Spleen (tissue), 7 donors: ENCODE measurements around the gene C4orf50.

ENCODE experiments used
- POLR2A ChIP-seq, 3 donors: fragments of 450-650 bp; IDR thresholded peaks; one replicate each; pipeline ENCODE4 v1.5.1; 2017; ENCODE audit warnings: antibody characterized with exemption in 3 of 3, mild to moderate bottlenecking in 1 of 3
- TF ChIP-seq, protein P1 (sequence below), 11 experiments: fragments of 200-600 bp in 7 of 11; fragments of 450-650 bp in 4 of 11; sonication (generic) in 4 of 11; IDR thresholded peaks in 8 of 11; conservative IDR thresholded peaks in 3 of 11; 1 replicate in 7 of 11; 2 replicates in 4 of 11; pipeline versions ENCODE4 v1.4.0 to v1.8.0; 2016 to 2021; ENCODE audit warnings: antibody characterized with exemption in 11 of 11, inconsistent platforms in 4 of 11, mild to moderate bottlenecking in 1 of 11
- donor health status: DM: no; HTN: no; CAD: no; lungs with moderate emphysema.
- donor health status: DM: no; HTN: no; CAD: no.
- donor health status: DM: no; HTN: no; CAD: no.

DNA sequence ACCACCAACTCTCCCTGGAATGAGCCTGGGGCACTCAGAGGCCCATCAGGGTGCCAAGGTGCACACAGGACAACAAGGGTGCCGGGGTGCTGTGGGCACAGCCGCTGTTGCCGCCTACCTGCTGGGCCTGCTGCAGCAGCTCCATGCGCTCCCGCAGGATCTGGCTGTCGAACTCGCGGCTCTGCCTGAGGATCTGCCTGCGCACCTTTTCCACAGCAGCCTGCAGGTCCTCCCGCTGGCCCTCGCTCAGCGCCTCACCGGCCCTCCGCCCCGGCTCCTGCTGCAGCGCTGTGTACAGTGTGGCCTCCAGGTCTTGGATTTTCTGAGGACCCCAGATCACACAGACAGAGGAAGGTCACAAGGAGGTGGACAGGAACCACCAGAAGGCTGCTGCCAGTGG, 17.6 kb upstream of the C4orf50 start:
- TF ChIP-seq, protein P1, sequence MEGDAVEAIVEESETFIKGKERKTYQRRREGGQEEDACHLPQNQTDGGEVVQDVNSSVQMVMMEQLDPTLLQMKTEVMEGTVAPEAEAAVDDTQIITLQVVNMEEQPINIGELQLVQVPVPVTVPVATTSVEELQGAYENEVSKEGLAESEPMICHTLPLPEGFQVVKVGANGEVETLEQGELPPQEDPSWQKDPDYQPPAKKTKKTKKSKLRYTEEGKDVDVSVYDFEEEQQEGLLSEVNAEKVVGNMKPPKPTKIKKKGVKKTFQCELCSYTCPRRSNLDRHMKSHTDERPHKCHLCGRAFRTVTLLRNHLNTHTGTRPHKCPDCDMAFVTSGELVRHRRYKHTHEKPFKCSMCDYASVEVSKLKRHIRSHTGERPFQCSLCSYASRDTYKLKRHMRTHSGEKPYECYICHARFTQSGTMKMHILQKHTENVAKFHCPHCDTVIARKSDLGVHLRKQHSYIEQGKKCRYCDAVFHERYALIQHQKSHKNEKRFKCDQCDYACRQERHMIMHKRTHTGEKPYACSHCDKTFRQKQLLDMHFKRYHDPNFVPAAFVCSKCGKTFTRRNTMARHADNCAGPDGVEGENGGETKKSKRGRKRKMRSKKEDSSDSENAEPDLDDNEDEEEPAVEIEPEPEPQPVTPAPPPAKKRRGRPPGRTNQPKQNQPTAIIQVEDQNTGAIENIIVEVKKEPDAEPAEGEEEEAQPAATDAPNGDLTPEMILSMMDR (IDR thresholded peaks at IDR 0.05 in 8 of 11, conservative IDR thresholded peaks at IDR 0.05 in 3 of 11) = no peak
- no peak for TF ChIP-seq POLR2A (IDR thresholded peaks at IDR 0.05)
